GM12873 (cell line): Measurements from ENCODE around the gene TNFAIP8.

ENCODE experiments used
- TF ChIP-seq, protein P1 (sequence below): IDR thresholded peaks from 2 replicates; pipeline ENCODE4 v1.5.1; 2012; ENCODE audit warnings: low read depth, mild to moderate bottlenecking, moderate library complexity, low read length, control low read depth; ENCODE audit not compliant: insufficient read depth; ENCODE audit errors: missing control alignments

TNFAIP8 gene

DNA sequence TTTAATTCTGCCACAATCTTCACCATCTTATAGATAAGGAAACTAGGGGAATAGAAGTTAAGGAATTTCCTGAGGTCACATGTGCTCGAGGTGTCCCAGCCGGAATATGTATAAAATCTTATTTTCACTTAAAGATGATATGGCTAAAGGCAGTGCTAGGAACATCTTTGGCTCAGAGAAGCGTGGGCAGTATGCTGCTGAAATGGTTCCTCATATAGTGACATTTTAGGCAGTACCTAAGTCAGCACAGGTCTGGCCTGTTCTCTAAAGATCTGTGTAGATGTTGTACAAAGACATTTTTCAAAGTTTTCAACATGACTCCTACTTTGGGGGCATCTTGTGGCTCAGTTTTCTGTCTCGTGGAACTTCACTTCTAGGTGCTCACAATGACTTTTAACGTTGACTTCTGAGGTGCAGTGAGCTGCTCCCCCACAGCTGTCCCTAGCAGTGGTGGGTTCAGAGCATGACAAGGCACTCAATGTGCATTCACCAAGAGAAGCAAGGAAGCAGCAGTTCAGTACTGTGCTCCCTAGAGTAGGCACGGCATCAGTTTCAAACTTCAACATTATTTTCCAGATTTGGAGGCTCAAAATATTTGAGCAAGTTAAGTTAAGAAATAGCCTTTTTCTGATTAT, 40.3 kb downstream of the TNFAIP8 start:
- TF ChIP-seq, protein P1, sequence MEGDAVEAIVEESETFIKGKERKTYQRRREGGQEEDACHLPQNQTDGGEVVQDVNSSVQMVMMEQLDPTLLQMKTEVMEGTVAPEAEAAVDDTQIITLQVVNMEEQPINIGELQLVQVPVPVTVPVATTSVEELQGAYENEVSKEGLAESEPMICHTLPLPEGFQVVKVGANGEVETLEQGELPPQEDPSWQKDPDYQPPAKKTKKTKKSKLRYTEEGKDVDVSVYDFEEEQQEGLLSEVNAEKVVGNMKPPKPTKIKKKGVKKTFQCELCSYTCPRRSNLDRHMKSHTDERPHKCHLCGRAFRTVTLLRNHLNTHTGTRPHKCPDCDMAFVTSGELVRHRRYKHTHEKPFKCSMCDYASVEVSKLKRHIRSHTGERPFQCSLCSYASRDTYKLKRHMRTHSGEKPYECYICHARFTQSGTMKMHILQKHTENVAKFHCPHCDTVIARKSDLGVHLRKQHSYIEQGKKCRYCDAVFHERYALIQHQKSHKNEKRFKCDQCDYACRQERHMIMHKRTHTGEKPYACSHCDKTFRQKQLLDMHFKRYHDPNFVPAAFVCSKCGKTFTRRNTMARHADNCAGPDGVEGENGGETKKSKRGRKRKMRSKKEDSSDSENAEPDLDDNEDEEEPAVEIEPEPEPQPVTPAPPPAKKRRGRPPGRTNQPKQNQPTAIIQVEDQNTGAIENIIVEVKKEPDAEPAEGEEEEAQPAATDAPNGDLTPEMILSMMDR: no peak

DNA sequence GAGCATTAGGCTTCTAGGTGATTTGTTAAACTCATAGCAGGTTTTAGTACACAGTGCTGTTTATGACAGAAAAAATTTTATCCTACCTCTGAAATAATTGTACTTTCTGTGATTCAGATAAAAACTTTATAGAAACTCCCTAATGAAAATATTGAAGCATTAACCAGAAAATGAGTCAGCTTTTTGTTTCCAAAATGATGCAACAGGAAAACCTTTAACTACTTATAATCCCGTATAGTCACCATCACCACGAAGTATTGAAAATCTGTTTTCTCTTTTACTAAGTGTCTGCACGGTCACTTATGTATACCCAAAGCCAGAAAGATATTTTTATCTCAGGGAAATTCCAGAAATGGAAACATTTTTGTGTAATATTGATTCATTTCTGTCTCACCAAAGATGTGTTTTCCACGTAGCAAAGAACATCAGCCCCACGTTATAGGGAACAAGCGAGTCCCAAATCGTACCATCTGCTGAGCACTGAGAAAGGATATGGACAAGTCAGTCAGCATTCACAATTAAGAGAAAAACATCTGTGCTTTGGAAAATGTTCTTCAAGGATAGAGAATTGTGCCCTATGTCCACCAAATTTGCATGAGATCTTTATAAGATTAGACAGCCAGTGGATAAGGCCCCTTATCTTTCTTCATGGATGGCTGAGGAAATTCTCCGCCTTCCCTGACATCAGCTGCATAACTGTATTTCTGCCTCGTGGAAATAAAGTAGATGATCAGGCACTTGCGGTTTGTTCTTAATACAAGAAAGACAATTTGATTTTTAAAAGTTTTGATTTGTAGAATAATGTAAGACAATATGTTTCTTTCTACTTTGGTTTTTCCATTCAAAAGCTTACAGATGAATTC, 41.9 kb downstream of the TNFAIP8 start:
- TF ChIP-seq, protein P1: no peak

DNA sequence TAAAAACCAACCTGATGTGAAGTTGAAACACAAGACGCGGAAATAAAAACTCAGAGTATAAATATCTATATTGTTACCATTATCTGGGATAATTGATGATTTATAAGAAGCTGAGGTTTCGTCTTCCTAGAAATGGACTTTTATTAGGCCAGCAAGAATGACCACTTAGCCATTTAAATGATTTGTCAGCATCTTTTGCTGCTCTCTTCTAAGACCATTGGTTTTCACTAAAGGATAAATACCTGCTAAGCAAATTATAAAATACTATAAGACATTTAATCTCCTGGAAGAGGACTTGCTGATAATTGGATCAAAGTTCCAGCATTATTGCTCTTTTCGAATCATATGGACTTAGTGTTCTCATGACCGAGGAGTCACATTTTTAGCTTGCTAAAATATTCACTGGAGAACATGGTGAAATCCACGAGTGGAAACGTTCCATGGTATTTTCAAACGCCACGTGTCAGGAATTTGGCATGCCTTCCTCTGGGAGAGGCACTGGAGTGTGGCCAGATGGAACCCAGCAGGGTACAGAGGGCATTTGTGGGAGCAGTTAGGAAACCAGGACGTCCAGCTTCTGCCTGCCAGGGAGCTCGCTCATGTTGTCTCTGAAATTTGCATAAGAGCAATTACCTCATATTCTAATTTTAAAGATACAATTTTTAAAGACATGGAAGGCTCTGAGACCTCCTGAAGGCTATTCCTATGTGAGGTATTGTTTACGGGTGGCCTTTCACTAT, 43.1 kb downstream of the TNFAIP8 start:
- TF ChIP-seq, protein P1: no peak

DNA sequence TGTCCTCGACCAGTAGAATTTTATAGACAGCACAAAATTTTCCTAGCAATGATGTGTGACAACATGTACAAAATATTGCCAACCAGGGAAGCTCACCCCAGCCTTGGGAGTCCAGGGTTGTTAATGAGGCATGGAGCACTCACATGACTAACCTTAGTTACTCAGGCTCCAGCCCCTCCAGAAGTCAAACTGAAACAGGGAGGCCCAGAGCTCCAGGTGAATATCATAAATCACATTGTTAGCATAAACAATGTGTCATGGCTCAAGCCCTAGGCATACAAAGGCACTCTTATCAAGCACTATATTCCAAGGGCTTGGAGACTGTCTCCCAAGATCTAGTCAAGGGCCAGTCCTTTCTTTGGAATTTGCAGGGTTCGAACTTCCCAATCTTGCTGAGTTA, 44.4 kb downstream of the TNFAIP8 start:
- TF ChIP-seq, protein P1: no peak

DNA sequence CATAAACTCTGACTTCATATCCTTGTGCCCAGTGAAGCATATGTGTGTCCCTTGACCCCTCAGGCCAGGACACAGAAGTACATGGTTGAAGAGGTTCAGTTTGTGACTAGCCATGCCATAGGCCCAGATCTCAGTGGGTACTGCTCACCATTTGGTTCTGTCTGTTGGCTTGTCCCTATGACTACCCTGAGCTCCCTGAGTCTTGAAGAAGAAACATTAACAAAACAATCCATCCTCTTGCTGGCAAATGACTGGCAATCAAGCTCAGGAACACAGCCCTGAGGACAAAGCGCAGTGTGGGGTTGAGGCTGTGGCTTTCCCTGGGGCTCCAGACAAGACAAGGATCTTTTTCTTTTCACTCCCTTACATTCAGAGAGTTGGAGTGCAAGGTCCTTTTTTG, 46.3 kb downstream of the TNFAIP8 start:
- TF ChIP-seq, protein P1: no peak

DNA sequence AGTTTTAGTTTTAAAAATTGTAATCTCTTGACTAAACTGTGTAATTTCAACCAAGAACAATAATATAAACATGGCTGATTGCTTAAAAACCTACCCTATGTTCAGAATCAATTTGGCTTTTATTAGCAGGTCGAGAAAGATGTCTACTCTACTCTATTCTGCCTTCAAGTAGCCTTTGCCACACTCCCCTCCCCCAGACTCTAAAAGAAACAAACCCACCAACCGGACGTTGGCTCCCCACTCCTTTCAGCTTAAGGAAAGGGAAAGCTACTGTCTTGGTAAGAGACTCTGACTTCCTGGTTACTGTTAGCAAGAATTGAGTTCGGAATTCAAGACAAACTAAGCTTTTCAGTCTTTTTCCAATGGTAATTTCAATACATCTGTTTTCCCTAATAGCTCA, 46.7 kb downstream of the TNFAIP8 start:
- TF ChIP-seq, protein P1: no peak

DNA sequence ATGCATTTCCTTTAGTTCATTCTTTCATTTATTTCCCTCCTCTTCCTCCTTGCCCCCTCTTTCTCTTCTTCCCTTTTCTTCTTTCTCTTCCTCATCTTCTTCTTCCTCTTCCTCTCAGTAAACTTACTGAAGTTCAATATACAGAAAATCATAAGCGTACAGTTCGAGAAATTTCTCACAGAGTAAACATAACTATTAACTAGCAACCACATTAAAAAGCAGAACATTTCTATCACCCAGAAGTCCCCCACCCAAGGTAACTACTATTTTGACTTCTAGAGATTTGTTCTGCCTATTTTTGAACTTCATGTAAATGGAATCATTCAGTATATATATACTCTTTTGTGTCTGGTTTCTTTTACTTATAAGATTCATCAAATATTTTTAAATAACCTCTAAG, 48.2 kb downstream of the TNFAIP8 start:
- TF ChIP-seq, protein P1: no peak
